ENCODE results near the gene BLTP3A. TPM values are rescaled to one million over a fixed set of nuclear protein-coding genes. Genes with fewer than 3 reads are reported as not detected.

The BLTP3A gene
- total and polyA plus RNA-seq, 2 experiments from 2014 or later: 6.4 to 20.6 TPM

DNA sequence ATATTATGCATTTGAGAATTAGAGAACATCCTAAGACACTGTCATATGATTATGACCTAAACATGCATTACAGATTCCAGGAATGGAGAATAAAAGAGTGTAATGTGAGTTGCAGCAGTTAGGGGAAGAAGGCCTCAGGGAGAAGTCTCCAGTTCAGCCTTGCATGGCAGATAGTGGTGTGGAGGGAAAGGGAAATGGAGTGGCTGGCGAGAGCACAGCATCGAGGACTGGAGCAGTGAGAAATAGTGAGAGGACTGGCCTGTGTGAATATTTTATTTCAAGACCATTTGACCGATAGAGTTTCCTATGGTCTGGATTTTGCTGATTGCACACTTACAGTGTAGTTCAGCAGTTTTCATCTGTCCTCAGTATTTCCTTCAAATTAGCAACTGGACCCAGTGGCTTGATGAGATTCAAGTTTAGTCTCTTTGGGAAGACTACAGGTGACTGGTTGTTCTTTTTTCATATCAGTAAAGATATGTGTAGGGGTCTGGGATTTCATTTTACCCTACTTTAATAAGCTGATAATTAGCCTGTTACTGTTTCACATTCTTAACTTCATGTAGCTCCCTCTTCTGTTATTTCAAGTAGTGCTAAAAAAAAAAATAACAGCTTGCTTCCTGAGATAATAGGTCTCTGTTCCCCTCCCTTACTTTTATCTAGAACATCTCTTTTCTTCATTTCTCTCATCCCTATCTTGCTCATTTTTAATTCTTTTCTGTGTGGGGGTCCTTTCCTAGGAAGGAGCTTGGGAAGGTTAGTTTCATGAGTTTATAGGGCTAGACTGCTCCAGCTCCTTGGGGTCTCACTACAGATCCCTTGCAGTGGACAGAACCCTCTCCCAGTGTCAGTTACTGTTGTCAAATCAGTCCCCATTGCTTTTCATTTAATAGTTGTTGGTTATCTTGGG is 27.9 kb downstream of the BLTP3A start:
- no peaks in the 10 kb centered on the region for H3K27me3 ChIP-seq
- peaks cover 27% of the 10 kb centered on the region for H3K4me1 ChIP-seq (ENCODE audit: low read depth)
- TF ChIP-seq, protein P1, sequence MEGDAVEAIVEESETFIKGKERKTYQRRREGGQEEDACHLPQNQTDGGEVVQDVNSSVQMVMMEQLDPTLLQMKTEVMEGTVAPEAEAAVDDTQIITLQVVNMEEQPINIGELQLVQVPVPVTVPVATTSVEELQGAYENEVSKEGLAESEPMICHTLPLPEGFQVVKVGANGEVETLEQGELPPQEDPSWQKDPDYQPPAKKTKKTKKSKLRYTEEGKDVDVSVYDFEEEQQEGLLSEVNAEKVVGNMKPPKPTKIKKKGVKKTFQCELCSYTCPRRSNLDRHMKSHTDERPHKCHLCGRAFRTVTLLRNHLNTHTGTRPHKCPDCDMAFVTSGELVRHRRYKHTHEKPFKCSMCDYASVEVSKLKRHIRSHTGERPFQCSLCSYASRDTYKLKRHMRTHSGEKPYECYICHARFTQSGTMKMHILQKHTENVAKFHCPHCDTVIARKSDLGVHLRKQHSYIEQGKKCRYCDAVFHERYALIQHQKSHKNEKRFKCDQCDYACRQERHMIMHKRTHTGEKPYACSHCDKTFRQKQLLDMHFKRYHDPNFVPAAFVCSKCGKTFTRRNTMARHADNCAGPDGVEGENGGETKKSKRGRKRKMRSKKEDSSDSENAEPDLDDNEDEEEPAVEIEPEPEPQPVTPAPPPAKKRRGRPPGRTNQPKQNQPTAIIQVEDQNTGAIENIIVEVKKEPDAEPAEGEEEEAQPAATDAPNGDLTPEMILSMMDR (IDR thresholded peaks at IDR 0.05; ENCODE audit: low read depth, low read length): no peak
- DNase-seq (ENCODE audit: low read depth in 1 of 2, low spot score in 1 of 2): no peak
- H3K27ac ChIP-seq: peak overlapping the region; percentile 42
- H3K36me3 ChIP-seq: peaks cover 16% of the 10 kb centered on the region
- no peaks in the 10 kb centered on the region for H3K9me3 ChIP-seq (ENCODE audit: low read depth)
- H3K4me3 ChIP-seq: no peak overlapping the region

DNA sequence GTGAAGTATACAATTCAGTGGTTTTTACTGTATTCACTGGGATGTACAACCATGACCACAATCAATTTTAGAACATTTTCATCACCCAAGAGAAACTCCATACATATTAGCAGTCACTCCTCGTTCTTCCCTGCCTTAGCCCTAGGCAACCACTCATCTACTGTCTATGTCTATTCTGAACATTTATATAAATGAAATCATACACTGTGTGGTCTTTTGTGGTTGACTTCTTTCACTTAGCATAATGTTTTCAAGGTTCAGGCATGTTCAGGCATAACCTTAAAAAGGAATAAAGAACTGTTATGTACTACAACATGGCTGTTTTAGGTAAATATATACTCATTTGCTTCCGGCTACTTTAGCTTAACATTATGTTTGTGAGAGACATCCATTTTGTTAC is 37.3 kb downstream of the BLTP3A start:
- Histone ChIP-seq H3K4me1 (ENCODE audit: low read depth) (no peaks in the 10 kb centered on the region), H3K36me3 (peaks cover 23% of the 10 kb centered on the region), H3K27ac (no peak overlapping the region), H3K9me3 (ENCODE audit: low read depth) (no peaks in the 10 kb centered on the region), H3K27me3 (no peaks in the 10 kb centered on the region), H3K4me3 (no peak overlapping the region)
- TF ChIP-seq, protein P1 (IDR thresholded peaks at IDR 0.05; ENCODE audit: low read depth, low read length): no peak
- no peak for DNase-seq (ENCODE audit: low read depth in 1 of 2, low spot score in 1 of 2)

DNA sequence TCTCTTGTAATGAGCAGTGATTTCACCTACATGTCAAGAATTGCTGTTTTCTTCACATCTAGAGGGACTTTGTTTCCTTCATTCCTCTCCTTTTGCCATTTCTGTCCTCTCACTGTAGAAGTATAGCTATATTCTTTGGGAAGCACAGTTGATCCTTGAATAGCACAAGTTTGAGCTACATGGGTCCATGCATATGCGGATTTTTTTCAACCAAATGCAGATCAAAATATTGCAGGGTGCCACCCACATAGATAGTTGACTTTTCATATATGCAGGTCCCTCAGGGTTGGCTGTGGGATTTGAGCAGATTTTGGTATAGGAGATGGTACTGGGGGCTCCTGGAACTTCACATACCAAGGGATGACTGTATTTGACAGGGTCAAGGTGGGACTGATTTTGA is 41.1 kb downstream of the BLTP3A start:
- H3K9me3 ChIP-seq (ENCODE audit: low read depth): no peaks in the 10 kb centered on the region
- H3K4me3 ChIP-seq: no peak overlapping the region
- H3K27me3 ChIP-seq: no peaks in the 10 kb centered on the region
- TF ChIP-seq, protein P1 (IDR thresholded peaks at IDR 0.05; ENCODE audit: low read depth, low read length): no peak
- no peak overlapping the region for H3K27ac ChIP-seq
- DNase-seq (ENCODE audit: low read depth in 1 of 2, low spot score in 1 of 2): no peak
- peaks cover 46% of the 10 kb centered on the region for H3K36me3 ChIP-seq
- no peaks in the 10 kb centered on the region for H3K4me1 ChIP-seq (ENCODE audit: low read depth)

DNA sequence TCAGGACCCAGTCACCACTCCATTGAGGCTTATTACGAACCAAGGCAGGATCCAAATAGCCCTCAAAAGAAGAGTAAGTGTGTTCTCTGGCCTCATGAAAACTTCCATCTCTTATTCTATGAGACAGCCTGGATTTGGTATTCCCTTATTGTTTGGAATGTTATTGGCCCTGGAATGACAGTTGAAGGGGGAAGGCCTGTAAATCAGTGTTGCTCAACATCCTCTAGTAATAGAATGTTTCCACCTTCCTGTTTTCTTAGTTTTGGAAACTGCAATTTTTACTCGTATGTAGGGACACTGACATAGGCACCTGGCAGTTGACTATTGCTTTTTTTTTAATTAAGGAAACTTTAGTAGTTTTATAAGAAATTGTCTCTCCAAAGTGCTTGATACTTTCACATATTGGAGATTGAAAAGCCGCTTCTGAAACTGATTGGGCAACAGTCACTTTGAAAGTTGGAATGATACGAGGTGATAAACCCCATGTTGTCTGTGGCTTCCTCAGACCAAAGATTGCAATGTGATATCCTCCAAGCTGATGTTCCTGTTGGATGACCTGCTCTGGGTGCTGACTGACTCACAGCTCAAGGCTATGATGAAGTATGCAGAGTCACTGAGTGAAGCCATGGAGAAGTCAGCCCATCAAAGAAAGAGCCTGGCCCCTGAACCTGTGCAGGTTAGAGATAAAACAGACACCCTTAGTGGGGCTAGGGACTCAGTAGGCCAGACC is 43.1 kb downstream of the BLTP3A start:
- H3K36me3 ChIP-seq: peaks cover 35% of the 10 kb centered on the region
- H3K4me3 ChIP-seq: no peak overlapping the region
- H3K27me3 ChIP-seq: no peaks in the 10 kb centered on the region
- no peaks in the 10 kb centered on the region for H3K9me3 ChIP-seq (ENCODE audit: low read depth)
- peak in 1 of 2 donors; percentile 37 for DNase-seq (ENCODE audit: low read depth in 1 of 2, low spot score in 1 of 2)
- TF ChIP-seq, protein P1 (IDR thresholded peaks at IDR 0.05; ENCODE audit: low read depth, low read length): no peak
- H3K4me1 ChIP-seq (ENCODE audit: low read depth): no peaks in the 10 kb centered on the region
- no peak overlapping the region for H3K27ac ChIP-seq

DNA sequence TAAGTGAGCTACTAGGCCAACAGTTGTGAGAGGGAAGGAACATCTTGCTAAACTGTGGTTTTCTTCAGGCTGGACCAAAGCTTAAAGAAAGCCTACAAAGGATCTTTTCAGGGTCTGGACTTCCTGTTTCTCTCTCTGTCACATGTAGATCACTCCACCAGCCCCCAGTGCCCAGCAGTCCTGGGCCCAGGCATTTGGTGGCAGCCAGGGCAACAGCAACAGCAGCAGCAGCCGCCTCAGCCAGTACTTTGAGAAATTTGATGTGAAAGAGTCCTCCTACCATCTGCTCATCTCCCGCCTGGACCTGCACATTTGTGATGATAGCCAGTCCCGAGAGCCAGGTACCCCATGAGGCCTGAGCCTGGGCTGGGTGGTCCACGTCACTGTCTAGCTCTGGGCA is 44.1 kb downstream of the BLTP3A start:
- Histone ChIP-seq H3K4me1 (ENCODE audit: low read depth) (no peaks in the 10 kb centered on the region), H3K27ac (no peak overlapping the region), H3K9me3 (ENCODE audit: low read depth) (no peaks in the 10 kb centered on the region), H3K27me3 (no peaks in the 10 kb centered on the region), H3K36me3 (peaks cover 33% of the 10 kb centered on the region), H3K4me3 (no peak overlapping the region)
- no peak for DNase-seq (ENCODE audit: low read depth in 1 of 2, low spot score in 1 of 2)
- TF ChIP-seq, protein P1 (IDR thresholded peaks at IDR 0.05; ENCODE audit: low read depth, low read length): no peak
